ENCODE results near the gene TMTC2. TPM values are rescaled to one million over a fixed set of nuclear protein-coding genes. Genes with fewer than 3 reads are reported as not detected.

The TMTC2 gene
- total RNA-seq, 1 donor from 2014 or later = 99.3 TPM

- Mint-ChIP-seq H3K4me1 (ENCODE audit: low read depth, unreplicated experiment) (peaks cover 30% of the 10 kb centered on the region), H3K27ac (ENCODE audit: unreplicated experiment) (no peak overlapping the region), H3K9me3 (ENCODE audit: unreplicated experiment) (peaks cover 1% of the 10 kb centered on the region), H3K27me3 (ENCODE audit: unreplicated experiment) (peaks cover 2% of the 10 kb centered on the region), H3K4me3 (ENCODE audit: unreplicated experiment) (no peak overlapping the region), H3K36me3 (ENCODE audit: unreplicated experiment) (peaks cover 7% of the 10 kb centered on the region)
- TF ChIP-seq CTCF (IDR thresholded peaks at IDR 0.05; ENCODE audit: partially characterized antibody, unreplicated experiment) = no peak
- DNase-seq = no peak
These were observed 273.1 kb downstream of the TMTC2 start for GRCh38 chr12:82959821-82960220.

- no peak overlapping the region for H3K27ac Mint-ChIP-seq (ENCODE audit: unreplicated experiment)
- no peak for DNase-seq
- peaks cover 38% of the 10 kb centered on the region for H3K4me1 Mint-ChIP-seq (ENCODE audit: low read depth, unreplicated experiment)
- TF ChIP-seq CTCF (IDR thresholded peaks at IDR 0.05; ENCODE audit: partially characterized antibody, unreplicated experiment) = no peak
- H3K4me3 Mint-ChIP-seq (ENCODE audit: unreplicated experiment) = no peak overlapping the region
- peaks cover 1% of the 10 kb centered on the region for H3K9me3 Mint-ChIP-seq (ENCODE audit: unreplicated experiment)
- peaks cover 7% of the 10 kb centered on the region for H3K36me3 Mint-ChIP-seq (ENCODE audit: unreplicated experiment)
- peaks cover 2% of the 10 kb centered on the region for H3K27me3 Mint-ChIP-seq (ENCODE audit: unreplicated experiment)
These were observed 275.1 kb downstream of the TMTC2 start for GRCh38 chr12:82961835-82962234.

- Mint-ChIP-seq H3K4me1 (ENCODE audit: low read depth, unreplicated experiment) (peaks cover 49% of the 10 kb centered on the region), H3K4me3 (ENCODE audit: unreplicated experiment) (peak overlapping the region; percentile 63), H3K27ac (ENCODE audit: unreplicated experiment) (peak overlapping the region; percentile 84), H3K36me3 (ENCODE audit: unreplicated experiment) (no peaks in the 10 kb centered on the region), H3K27me3 (ENCODE audit: unreplicated experiment) (peaks cover 5% of the 10 kb centered on the region), H3K9me3 (ENCODE audit: unreplicated experiment) (peaks cover 1% of the 10 kb centered on the region)
- no peak for DNase-seq
- TF ChIP-seq CTCF (IDR thresholded peaks at IDR 0.05; ENCODE audit: partially characterized antibody, unreplicated experiment) = no peak
These were observed 277.2 kb downstream of the TMTC2 start for GRCh38 chr12:82963956-82964355.

GRCh38 chr12:82964446-82964845 lies 277.7 kb downstream of the TMTC2 start:
- Mint-ChIP-seq H3K27me3 (ENCODE audit: unreplicated experiment) (peaks cover 5% of the 10 kb centered on the region), H3K9me3 (ENCODE audit: unreplicated experiment) (peaks cover 1% of the 10 kb centered on the region), H3K4me1 (ENCODE audit: low read depth, unreplicated experiment) (peaks cover 54% of the 10 kb centered on the region), H3K27ac (ENCODE audit: unreplicated experiment) (peak overlapping the region; percentile 84), H3K4me3 (ENCODE audit: unreplicated experiment) (peak overlapping the region; percentile 63), H3K36me3 (ENCODE audit: unreplicated experiment) (no peaks in the 10 kb centered on the region)
- TF ChIP-seq CTCF (IDR thresholded peaks at IDR 0.05; ENCODE audit: partially characterized antibody, unreplicated experiment) = no peak
- DNase-seq = no peak

- H3K4me1 Mint-ChIP-seq (ENCODE audit: low read depth, unreplicated experiment) = peaks cover 56% of the 10 kb centered on the region
- H3K36me3 Mint-ChIP-seq (ENCODE audit: unreplicated experiment) = no peaks in the 10 kb centered on the region
- peak overlapping the region; percentile 57 for H3K27ac Mint-ChIP-seq (ENCODE audit: unreplicated experiment)
- H3K9me3 Mint-ChIP-seq (ENCODE audit: unreplicated experiment) = peaks cover 1% of the 10 kb centered on the region
- no peak overlapping the region for H3K4me3 Mint-ChIP-seq (ENCODE audit: unreplicated experiment)
- DNase-seq = no peak
- peaks cover 7% of the 10 kb centered on the region for H3K27me3 Mint-ChIP-seq (ENCODE audit: unreplicated experiment)
- no peak for TF ChIP-seq CTCF (IDR thresholded peaks at IDR 0.05; ENCODE audit: partially characterized antibody, unreplicated experiment)
These were observed 279.4 kb downstream of the TMTC2 start for GRCh38 chr12:82966001-82966559.

All from glutamatergic neuron (in vitro differentiated cells).